ENCODE results near the gene EIF1. TPM values are rescaled to one million over a fixed set of nuclear protein-coding genes. Genes with fewer than 3 reads are reported as not detected.

EIF1 gene
- polyA plus RNA-seq, 1 donor (not counting 4 experiments of a cell fraction or from before 2014, with no cell fraction given) = 308 TPM

DNA sequence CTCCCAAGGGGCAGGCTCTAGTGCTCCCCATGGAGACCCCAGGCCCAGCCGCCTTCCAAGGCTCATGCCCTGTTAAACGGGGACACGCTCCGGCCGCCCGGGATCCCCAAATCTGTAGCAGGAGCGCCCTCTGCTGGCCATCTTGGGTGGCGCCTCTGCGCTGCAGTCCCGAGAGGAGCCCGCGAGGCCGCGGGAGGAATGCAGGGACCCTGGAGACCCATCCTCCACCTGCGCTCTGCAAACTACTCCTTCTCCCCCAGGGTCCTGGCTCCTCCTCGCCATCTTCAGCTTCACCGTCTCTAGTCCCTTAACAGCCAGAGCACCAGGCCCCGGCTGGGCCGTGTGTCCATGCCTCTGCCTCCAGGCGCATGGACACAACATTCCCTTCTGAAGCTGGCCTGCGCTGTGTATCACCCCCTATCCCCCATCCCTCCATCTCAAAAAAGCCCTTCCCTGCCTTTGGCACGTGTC, 40.7 kb upstream of the EIF1 start:
- peaks cover 61% of the 10 kb centered on the region for H3K4me1 ChIP-seq (ENCODE audit: control insufficient read depth, extremely low read depth, insufficient read depth, low read length)
- no peaks in the 10 kb centered on the region for H4K20me1 ChIP-seq (ENCODE audit: control insufficient read depth, extremely low read depth, insufficient read depth, low read length)
- H3K4me3 ChIP-seq (ENCODE audit: control insufficient read depth in 2 of 3, extremely low read depth in 1 of 3, insufficient read depth in 2 of 3, low read depth in 1 of 3, low read length in 3 of 3) = peak overlapping the region in 2 of 3 experiments; percentile 1 to 24
- no peaks in the 10 kb centered on the region for H3K9me1 ChIP-seq (ENCODE audit: control insufficient read depth, extremely low read depth, insufficient read depth, low read length)
- peak overlapping the region; percentile 74 for H3K9ac ChIP-seq (ENCODE audit: control insufficient read depth, extremely low read depth, insufficient read depth, low read length)
- peak; percentile 20 for FAIRE-seq
- no peaks in the 10 kb centered on the region for H3K9me3 ChIP-seq (ENCODE audit: control insufficient read depth, low read depth, low read length)
- no peaks in the 10 kb centered on the region for H3K27me3 ChIP-seq (ENCODE audit: control insufficient read depth, extremely low read depth, insufficient read depth, low read length)
- H2AFZ ChIP-seq (ENCODE audit: control insufficient read depth, low read length) = peak overlapping the region; percentile 87
- dilution Hi-C loops (cut with MboI; ENCODE audit: extremely low pct_ligation_motif_present, low sequenced_read_pairs) = no loop called here
- H3K27ac ChIP-seq (ENCODE audit: control insufficient read depth, insufficient read depth, low read length) = peak overlapping the region; percentile 100
- H3K36me3 ChIP-seq (ENCODE audit: control insufficient read depth in 2 of 2, extremely low read depth in 1 of 2, insufficient read depth in 2 of 2, low read length in 2 of 2) = no peaks in the 10 kb centered on the region
- peaks cover 3% of the 10 kb centered on the region for H3K79me2 ChIP-seq (ENCODE audit: control insufficient read depth, insufficient read depth, low read length)
- peak overlapping the region; percentile 61 for H3K4me2 ChIP-seq (ENCODE audit: control insufficient read depth, extremely low read depth, insufficient read depth, low read depth, low read length)
- DNase-seq (ENCODE audit: low read depth, low spot score) = no peak
- TF ChIP-seq EZH2 (IDR thresholded peaks at IDR 0.05; ENCODE audit: low read length) = no peak
- TF ChIP-seq, protein P1, sequence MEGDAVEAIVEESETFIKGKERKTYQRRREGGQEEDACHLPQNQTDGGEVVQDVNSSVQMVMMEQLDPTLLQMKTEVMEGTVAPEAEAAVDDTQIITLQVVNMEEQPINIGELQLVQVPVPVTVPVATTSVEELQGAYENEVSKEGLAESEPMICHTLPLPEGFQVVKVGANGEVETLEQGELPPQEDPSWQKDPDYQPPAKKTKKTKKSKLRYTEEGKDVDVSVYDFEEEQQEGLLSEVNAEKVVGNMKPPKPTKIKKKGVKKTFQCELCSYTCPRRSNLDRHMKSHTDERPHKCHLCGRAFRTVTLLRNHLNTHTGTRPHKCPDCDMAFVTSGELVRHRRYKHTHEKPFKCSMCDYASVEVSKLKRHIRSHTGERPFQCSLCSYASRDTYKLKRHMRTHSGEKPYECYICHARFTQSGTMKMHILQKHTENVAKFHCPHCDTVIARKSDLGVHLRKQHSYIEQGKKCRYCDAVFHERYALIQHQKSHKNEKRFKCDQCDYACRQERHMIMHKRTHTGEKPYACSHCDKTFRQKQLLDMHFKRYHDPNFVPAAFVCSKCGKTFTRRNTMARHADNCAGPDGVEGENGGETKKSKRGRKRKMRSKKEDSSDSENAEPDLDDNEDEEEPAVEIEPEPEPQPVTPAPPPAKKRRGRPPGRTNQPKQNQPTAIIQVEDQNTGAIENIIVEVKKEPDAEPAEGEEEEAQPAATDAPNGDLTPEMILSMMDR (optimal IDR thresholded peaks at IDR 0.05 in 1 of 3, IDR thresholded peaks at IDR 0.05 in 1 of 3, conservative IDR thresholded peaks at IDR 0.05 in 1 of 3; ENCODE audit: extremely low read depth in 1 of 3, insufficient read depth in 2 of 3, low read length in 3 of 3) = peak; percentile 78 to 95 (median 88)

DNA sequence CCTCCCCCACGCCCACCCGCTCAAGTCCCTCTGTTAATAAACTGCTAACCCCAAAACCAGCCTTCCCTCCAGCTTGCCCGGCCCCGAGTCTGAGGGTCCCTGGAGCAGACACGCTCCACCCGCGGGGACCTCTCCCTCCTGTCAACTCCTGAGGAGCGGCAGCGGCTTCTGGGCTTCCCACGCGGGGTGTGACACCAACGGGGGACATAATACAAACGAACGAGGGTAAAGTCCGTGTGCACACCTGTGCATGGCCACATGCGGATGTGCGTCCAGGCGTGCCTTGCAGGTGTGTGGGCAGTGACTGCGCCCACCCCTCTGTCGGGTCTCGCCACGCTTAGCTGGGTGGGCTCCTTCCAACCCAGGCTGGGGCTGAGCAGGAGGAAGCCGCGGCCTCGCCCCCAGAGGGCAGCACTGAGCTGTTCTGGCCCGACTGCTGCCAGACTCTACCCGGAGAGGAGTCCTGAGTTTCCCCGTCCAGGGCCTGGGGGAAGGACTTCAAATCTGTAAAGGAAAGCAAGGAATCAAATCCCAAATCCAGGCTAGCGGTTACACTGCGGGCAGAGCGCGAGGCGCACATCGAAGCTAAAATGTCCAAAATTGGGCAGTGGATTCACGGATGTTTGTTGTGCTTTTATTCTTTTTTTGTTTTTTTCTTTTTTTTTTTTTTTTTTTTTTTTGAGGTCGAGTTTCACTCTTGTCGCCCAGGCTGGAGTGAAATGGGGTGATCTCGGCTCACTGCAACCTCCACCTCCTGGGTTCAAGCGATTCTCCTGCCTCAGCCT, 40.1 kb upstream of the EIF1 start:
- peak; percentile 76 for FAIRE-seq
- Histone ChIP-seq H3K4me1 (ENCODE audit: control insufficient read depth, extremely low read depth, insufficient read depth, low read length) (peaks cover 68% of the 10 kb centered on the region), H3K27ac (ENCODE audit: control insufficient read depth, insufficient read depth, low read length) (peak overlapping the region; percentile 100), H3K4me3 (ENCODE audit: control insufficient read depth in 2 of 3, extremely low read depth in 1 of 3, insufficient read depth in 2 of 3, low read depth in 1 of 3, low read length in 3 of 3) (peak overlapping the region in 1 of 3 experiments; percentile 24), H4K20me1 (ENCODE audit: control insufficient read depth, extremely low read depth, insufficient read depth, low read length) (no peaks in the 10 kb centered on the region), H2AFZ (ENCODE audit: control insufficient read depth, low read length) (peak overlapping the region; percentile 87), H3K4me2 (ENCODE audit: control insufficient read depth, extremely low read depth, insufficient read depth, low read depth, low read length) (peak overlapping the region; percentile 61), H3K27me3 (ENCODE audit: control insufficient read depth, extremely low read depth, insufficient read depth, low read length) (no peaks in the 10 kb centered on the region), H3K9me1 (ENCODE audit: control insufficient read depth, extremely low read depth, insufficient read depth, low read length) (no peaks in the 10 kb centered on the region), H3K9ac (ENCODE audit: control insufficient read depth, extremely low read depth, insufficient read depth, low read length) (peak overlapping the region; percentile 74), H3K9me3 (ENCODE audit: control insufficient read depth, low read depth, low read length) (no peaks in the 10 kb centered on the region), H3K36me3 (ENCODE audit: control insufficient read depth in 2 of 2, extremely low read depth in 1 of 2, insufficient read depth in 2 of 2, low read length in 2 of 2) (no peaks in the 10 kb centered on the region), H3K79me2 (ENCODE audit: control insufficient read depth, insufficient read depth, low read length) (peaks cover 3% of the 10 kb centered on the region)
- dilution Hi-C loops (cut with MboI; ENCODE audit: extremely low pct_ligation_motif_present, low sequenced_read_pairs) = no loop called here
- no peak for DNase-seq (ENCODE audit: low read depth, low spot score)
- TF ChIP-seq EZH2 (IDR thresholded peaks at IDR 0.05; ENCODE audit: low read length) = no peak
- TF ChIP-seq, protein P1 (optimal IDR thresholded peaks at IDR 0.05 in 1 of 3, IDR thresholded peaks at IDR 0.05 in 1 of 3, conservative IDR thresholded peaks at IDR 0.05 in 1 of 3; ENCODE audit: extremely low read depth in 1 of 3, insufficient read depth in 2 of 3, low read length in 3 of 3) = peak in 2 of 3 experiments; percentile 82 to 99
